Sigmoid colon (tissue), 4 donors: ENCODE data around the gene A3GALT2.

Source experiments
- POLR2AphosphoS5 ChIP-seq, 4 donors: sonication (generic); formaldehyde crosslinking; IDR thresholded peaks; one replicate each; pipeline ENCODE4 v1.6.1; 2017; ENCODE audit warnings: antibody characterized with exemption in 4 of 4
- TF ChIP-seq, protein P1 (sequence below), 4 experiments: fragments of 450-650 bp in 3 of 4; fragments of 200-600 bp in 1 of 4; IDR thresholded peaks; one replicate each; pipeline ENCODE4 v1.5.1; 2016 to 2019; ENCODE audit warnings: antibody characterized with exemption in 4 of 4, mild to moderate bottlenecking in 3 of 4, moderate library complexity in 2 of 4

DNA sequence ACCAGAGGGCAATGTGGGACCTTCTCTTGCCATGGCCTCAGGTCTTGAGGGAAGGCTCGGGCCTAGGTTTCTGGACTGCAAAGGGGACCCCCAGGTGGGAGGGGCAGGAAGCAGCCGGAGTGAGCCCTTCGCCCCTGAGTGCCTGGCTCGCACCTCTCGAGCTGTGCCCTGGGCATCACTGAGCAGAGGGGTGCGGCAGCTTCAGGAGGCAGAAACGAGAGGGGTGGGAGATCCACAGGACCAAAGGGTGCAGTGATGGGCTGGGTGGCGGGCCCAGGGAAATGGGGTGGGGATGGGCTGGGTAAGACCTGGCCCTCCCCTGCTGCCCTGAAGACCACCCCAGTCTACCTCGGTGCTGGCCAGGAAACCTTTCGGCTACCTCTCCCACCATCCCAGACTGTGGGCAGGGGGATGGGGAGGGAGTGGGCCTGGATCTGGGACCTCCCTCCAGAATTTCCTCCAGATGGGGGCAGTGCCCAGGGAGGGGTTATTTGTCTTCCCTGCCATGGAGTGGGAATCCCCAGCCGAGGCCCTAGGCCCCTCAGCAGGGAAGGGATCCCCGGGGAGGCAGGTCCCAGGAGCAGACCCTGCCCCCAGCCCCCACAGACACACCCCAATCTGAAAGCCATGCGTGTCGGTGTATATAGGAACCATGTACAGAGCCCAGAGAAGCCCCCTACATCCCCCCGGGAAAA lies 21.3 kb downstream of the A3GALT2 start:
- no peak for TF ChIP-seq POLR2AphosphoS5 (IDR thresholded peaks at IDR 0.05)
- TF ChIP-seq, protein P1, sequence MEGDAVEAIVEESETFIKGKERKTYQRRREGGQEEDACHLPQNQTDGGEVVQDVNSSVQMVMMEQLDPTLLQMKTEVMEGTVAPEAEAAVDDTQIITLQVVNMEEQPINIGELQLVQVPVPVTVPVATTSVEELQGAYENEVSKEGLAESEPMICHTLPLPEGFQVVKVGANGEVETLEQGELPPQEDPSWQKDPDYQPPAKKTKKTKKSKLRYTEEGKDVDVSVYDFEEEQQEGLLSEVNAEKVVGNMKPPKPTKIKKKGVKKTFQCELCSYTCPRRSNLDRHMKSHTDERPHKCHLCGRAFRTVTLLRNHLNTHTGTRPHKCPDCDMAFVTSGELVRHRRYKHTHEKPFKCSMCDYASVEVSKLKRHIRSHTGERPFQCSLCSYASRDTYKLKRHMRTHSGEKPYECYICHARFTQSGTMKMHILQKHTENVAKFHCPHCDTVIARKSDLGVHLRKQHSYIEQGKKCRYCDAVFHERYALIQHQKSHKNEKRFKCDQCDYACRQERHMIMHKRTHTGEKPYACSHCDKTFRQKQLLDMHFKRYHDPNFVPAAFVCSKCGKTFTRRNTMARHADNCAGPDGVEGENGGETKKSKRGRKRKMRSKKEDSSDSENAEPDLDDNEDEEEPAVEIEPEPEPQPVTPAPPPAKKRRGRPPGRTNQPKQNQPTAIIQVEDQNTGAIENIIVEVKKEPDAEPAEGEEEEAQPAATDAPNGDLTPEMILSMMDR (IDR thresholded peaks at IDR 0.05), result no peak
